H1 (cell line): Measurements from ENCODE around the gene AIPL1. TPM values are rescaled to one million over a fixed set of nuclear protein-coding genes. Genes with fewer than 3 reads are reported as not detected.

Experiments used
- CTCF ChIA-PET: fragments of 300-600 bp; sonication (Branson Sonifier 250); formaldehyde crosslinking; loops from one replicate; lab custom pipeline; 2021; ENCODE audit not compliant: partially characterized antibody; lab: Charles Lee
- POLR2A ChIA-PET: fragments of 300-600 bp; sonication (Branson Sonifier 250); formaldehyde crosslinking; loops from one replicate; lab custom pipeline; 2021; ENCODE audit warnings: inconsistent platforms; ENCODE audit not compliant: partially characterized antibody; lab: Charles Lee
- DNase-seq, 2 experiments: peaks; one replicate each; pipeline versions ENCODE4 v3.0.0 to v3.0.0-alpha.2; 2010 to 2022; ENCODE audit warnings: low spot score in 2 of 2, low read depth in 1 of 2, mixed read lengths in 1 of 2
- FAIRE-seq: peaks from 2 replicates; lab custom pipeline; 2011; peaks lifted over from hg19 to GRCh38; lab: Jason Lieb, UNC
- H2AFZ ChIP-seq: 2 replicates; pipeline ENCODE4 v1.8.1; 2012; ENCODE audit warnings: low read length, inconsistent platforms
- H2AK5ac ChIP-seq: 2 replicates; pipeline ENCODE4 v1.6.1; 2013; ENCODE audit warnings: low read depth, low read length
- H2BK120ac ChIP-seq: replicated peaks from 2 replicates; pipeline ENCODE3; 2013; ENCODE audit warnings: low read depth, low read length, inconsistent platforms
- H2BK12ac ChIP-seq: 2 replicates; pipeline ENCODE4 v1.6.1; 2013; ENCODE audit warnings: low read depth, low read length
- H2BK15ac ChIP-seq: 2 replicates; pipeline ENCODE4 v1.6.1; 2013; ENCODE audit warnings: low read length
- H2BK20ac ChIP-seq: 2 replicates; pipeline ENCODE4 v1.6.1; 2013; ENCODE audit warnings: low read length
- H2BK5ac ChIP-seq: 2 replicates; pipeline ENCODE4 v1.6.1; 2013; ENCODE audit warnings: low read depth, low read length
- H3K14ac ChIP-seq: 2 replicates; pipeline ENCODE4 v1.6.1; 2013; ENCODE audit warnings: inconsistent platforms; ENCODE audit not compliant: insufficient read length
- H3K18ac ChIP-seq: 2 replicates; pipeline ENCODE4 v1.6.1; 2013; ENCODE audit warnings: low read length; ENCODE audit errors: extremely low read depth
- H3K23ac ChIP-seq: 2 replicates; pipeline ENCODE4 v1.6.1; 2013; ENCODE audit warnings: inconsistent platforms; ENCODE audit not compliant: insufficient read length
- H3K23me2 ChIP-seq: 2 replicates; pipeline ENCODE4 v1.6.1; 2013; ENCODE audit warnings: low read depth, low read length
- H3K27ac ChIP-seq: 2 replicates; pipeline ENCODE4 v1.6.1; 2011; ENCODE audit warnings: low read depth, low read length, inconsistent platforms
- H3K27me3 ChIP-seq, 4 experiments: replicated peaks in 1 of 4; 1 replicate in 1 of 4; 2 replicates in 3 of 4; pipeline versions ENCODE4 v1.6.1 to v1.8.1; 2011 to 2013; ENCODE audit warnings: low read length in 3 of 4, mild to moderate bottlenecking in 3 of 4, inconsistent platforms in 2 of 4, mixed read lengths in 2 of 4, moderate library complexity in 1 of 4; ENCODE audit not compliant: control insufficient read depth in 3 of 4, insufficient read depth in 3 of 4; ENCODE audit errors: extremely low read depth in 1 of 4
- H3K36me3 ChIP-seq, 4 experiments: 2 replicates each; pipeline versions ENCODE4 v1.6.1 to v1.8.1; 2011 to 2013; ENCODE audit warnings: mild to moderate bottlenecking in 4 of 4, low read length in 3 of 4, moderate library complexity in 2 of 4, control low read depth in 1 of 4, inconsistent platforms in 1 of 4; ENCODE audit not compliant: insufficient read depth in 4 of 4, control insufficient read depth in 2 of 4
- H3K4ac ChIP-seq: replicated peaks from 2 replicates; pipeline ENCODE3; 2013; ENCODE audit warnings: low read length, low read depth, mixed read lengths, inconsistent platforms; ENCODE audit not compliant: insufficient read length
- H3K4me1 ChIP-seq, 4 experiments: replicated peaks in 1 of 4; 1 replicate in 1 of 4; 2 replicates in 3 of 4; pipeline versions ENCODE4 v1.6.1 to v1.8.1; 2011 to 2013; ENCODE audit warnings: low read length in 3 of 4, inconsistent platforms in 2 of 4, mixed read lengths in 1 of 4; ENCODE audit not compliant: insufficient read depth in 4 of 4, control insufficient read depth in 3 of 4
- H3K4me2 ChIP-seq, 2 experiments: 2 replicates each; pipeline versions ENCODE4 v1.6.1 to v1.8.1; 2011 to 2013; ENCODE audit warnings: low read depth in 2 of 2, low read length in 2 of 2, control low read depth in 1 of 2, inconsistent platforms in 1 of 2, mild to moderate bottlenecking in 1 of 2; ENCODE audit not compliant: insufficient read depth in 1 of 2
- H3K4me3 ChIP-seq, 4 experiments: fragments of 200-600, 300-600 bp in 1 of 4; sonication (generic), shearing (Covaris generic), sonication (Bioruptor Twin) in 1 of 4; 2 replicates each; pipeline versions ENCODE4 v1.5.1 to v1.8.1; 2011 to 2016; ENCODE audit warnings: low read length in 4 of 4, low read depth in 3 of 4, control low read depth in 2 of 4, inconsistent platforms in 2 of 4, mild to moderate bottlenecking in 2 of 4, mixed read lengths in 1 of 4, moderate library complexity in 1 of 4; ENCODE audit not compliant: insufficient read depth in 2 of 4; ENCODE audit errors: extremely low read depth in 1 of 4
- H3K56ac ChIP-seq: replicated peaks from 2 replicates; pipeline ENCODE3; 2013; ENCODE audit warnings: low read depth, mild to moderate bottlenecking, mixed read lengths, low read length, inconsistent platforms; ENCODE audit not compliant: insufficient read length
- H3K79me1 ChIP-seq: 2 replicates; pipeline ENCODE4 v1.6.1; 2013; ENCODE audit warnings: low read depth, low read length, control low read depth
- H3K79me2 ChIP-seq, 2 experiments: 2 replicates each; pipeline versions ENCODE4 v1.6.1 to v1.8.1; 2012 to 2013; ENCODE audit warnings: low read length in 2 of 2, mild to moderate bottlenecking in 2 of 2, inconsistent platforms in 1 of 2; ENCODE audit not compliant: insufficient read depth in 2 of 2, control insufficient read depth in 1 of 2
- H3K9ac ChIP-seq, 4 experiments: replicated peaks in 1 of 4; 1 replicate in 1 of 4; 2 replicates in 3 of 4; pipeline versions ENCODE4 v1.6.1 to v1.8.1; 2011 to 2013; ENCODE audit warnings: low read depth in 3 of 4, low read length in 3 of 4, control low read depth in 2 of 4, mild to moderate bottlenecking in 2 of 4, moderate library complexity in 2 of 4, inconsistent platforms in 1 of 4; ENCODE audit errors: extremely low read depth in 1 of 4
- H3K9me3 ChIP-seq, 2 experiments: 2 replicates each; pipeline versions ENCODE4 v1.6.1 to v1.8.1; 2012 to 2013; ENCODE audit warnings: mild to moderate bottlenecking in 2 of 2, moderate library complexity in 2 of 2, control low read depth in 1 of 2, inconsistent platforms in 1 of 2, low read depth in 1 of 2, low read length in 1 of 2, mixed read lengths in 1 of 2; ENCODE audit not compliant: insufficient read depth in 2 of 2
- H4K20me1 ChIP-seq, 2 experiments: replicated peaks in 1 of 2; 2 replicates each; pipeline versions ENCODE3 to v1.8.1; 2011 to 2013; ENCODE audit warnings: inconsistent platforms in 2 of 2, low read length in 2 of 2, mild to moderate bottlenecking in 1 of 2; ENCODE audit not compliant: insufficient read depth in 2 of 2, control insufficient read depth in 1 of 2
- H4K5ac ChIP-seq: 2 replicates; pipeline ENCODE4 v1.6.1; 2013; ENCODE audit warnings: low read length, low read depth, mixed read lengths, inconsistent platforms; ENCODE audit not compliant: insufficient read length
- H4K8ac ChIP-seq: 2 replicates; pipeline ENCODE4 v1.8.0; 2013; ENCODE audit warnings: mild to moderate bottlenecking, moderate library complexity, low read length, inconsistent platforms; ENCODE audit not compliant: insufficient read depth; ENCODE audit errors: extremely low read depth
- H4K91ac ChIP-seq: replicated peaks from 2 replicates; pipeline ENCODE3; 2013; ENCODE audit warnings: low read length, mixed read lengths, inconsistent platforms; ENCODE audit not compliant: insufficient read length
- GTF2F1 ChIP-seq: IDR thresholded peaks from 2 replicates; pipeline ENCODE4 v1.6.1; 2012; ENCODE audit warnings: low read depth, low read length, improper control_type of control experiment, borderline replicate concordance
- JUN ChIP-seq: IDR thresholded peaks from 2 replicates; pipeline ENCODE4 v1.6.1; 2011; ENCODE audit warnings: low read depth, mild to moderate bottlenecking, improper control_type of control experiment, low read length
- WGBS, 2 experiments: shearing (Covaris generic) in 1 of 2; methylation state at CpG; one replicate each; pipeline versions ENCODE4 v1.1.6 to v1.1.7; 2013 to 2015; ENCODE audit warnings: low lambda C conversion rate in 2 of 2, mixed read lengths in 2 of 2, inconsistent platforms in 1 of 2, low coverage in 1 of 2, missing lambda C conversion rate in 1 of 2; ENCODE audit not compliant: insufficient replicate concordance in 2 of 2, insufficient coverage in 1 of 2, insufficient read length in 1 of 2; ENCODE audit errors: extremely low coverage in 1 of 2, missing lambda C conversion rate in 1 of 2; 5-methylcytosine and 5-hydroxymethylcytosine counted together
- polyA plus RNA-seq, 7 experiments: library from polyadenylated mRNA; depleted of rRNA in 3 of 7; stranded (reverse) in 5 of 7; unstranded in 2 of 7; fragments of >200 nt in 5 of 7; fragments of 200-250 nt in 2 of 7; gene quantifications; 1 replicate in 5 of 7; 2 replicates in 1 of 7; 4 replicates in 1 of 7; pipeline versions ENCODE4 v1.2.1 to v1.2.3, GENCODE V29; 2011 to 2013; ENCODE audit warnings: missing spikeins in 2 of 7, mixed read lengths in 2 of 7
- total RNA-seq: library from RNA; stranded (reverse); fragmentation: NEBNext Ultra II Directional; extraction: Animal tissue kit (Norgen Biotek cat#: 25700); gene quantifications from 2 replicates; pipeline ENCODE4 v1.2.1, GENCODE V29; 2021

Gene AIPL1
- total and polyA plus RNA-seq, 2 of the 8 experiments (the other 6 are each of a cell fraction or from before 2014, with no cell fraction given), result 0.56 to 0.71 TPM

- H3K9ac ChIP-seq, result no peak overlapping the region; a peak in 1 of 7 replicates
- no peak overlapping the region for H3K18ac ChIP-seq
- peaks cover 6% of the 10 kb centered on the region; the same call in 1 of the 2 replicates for H3K23me2 ChIP-seq
- no peak overlapping the region for H3K56ac ChIP-seq
- TF ChIP-seq JUN (no peak), GTF2F1 (no peak)
- no peak overlapping the region for H3K4ac ChIP-seq
- H3K14ac ChIP-seq, result no peak overlapping the region
- no peak overlapping the region for H2BK5ac ChIP-seq
- peaks cover 8% of the 10 kb centered on the region for H3K79me1 ChIP-seq
- H3K27me3 ChIP-seq, result no peaks in the 10 kb centered on the region
- H2BK20ac ChIP-seq, result no peak overlapping the region
- H3K4me3 ChIP-seq, result no peak overlapping the region
- ChIA-PET POLR2A (interaction anchor here (0.9 kb wide), 2 partner anchors 13 to 60 kb away, joined by 3 read pairs; no protein-coding TSS in a partner anchor), CTCF (interaction anchor here (0.8 to 1.8 kb wide), 5 partner anchors 9 to 106 kb away, joined by 3 to 8 read pairs (median 6); no protein-coding TSS in a partner anchor)
- DNase-seq (no peak), FAIRE-seq (no peak)
- peaks cover 19 to 57% (median 43%) of the 10 kb centered on the region in 4 experiments for H3K36me3 ChIP-seq
- H2AFZ ChIP-seq, result no peak overlapping the region
- H2BK120ac ChIP-seq, result no peak overlapping the region
- H3K23ac ChIP-seq, result no peak overlapping the region
- H3K4me1 ChIP-seq, result peaks cover 6 to 30% (median 13%) of the 10 kb centered on the region in 4 experiments
- no peak overlapping the region for H4K91ac ChIP-seq
- H3K27ac ChIP-seq, result no peak overlapping the region
- no peak overlapping the region for H4K5ac ChIP-seq
- WGBS, 2 experiments, result 93% methylated on average over 6 of the region's 6 CpGs; no CpG with 5 or more reads in 1 of the 2 experiments
- peaks cover 0 to 18% of the 10 kb centered on the region in 2 experiments for H4K20me1 ChIP-seq
- H2AK5ac ChIP-seq, result no peak overlapping the region
- no peak overlapping the region for H3K4me2 ChIP-seq
- H4K8ac ChIP-seq, result no peak overlapping the region
- no peaks in the 10 kb centered on the region for H3K9me3 ChIP-seq
- H2BK12ac ChIP-seq, result no peak overlapping the region
- peaks cover 3 to 21% of the 10 kb centered on the region in 2 experiments; a peak in 3 of 4 replicates for H3K79me2 ChIP-seq
- H2BK15ac ChIP-seq, result no peak overlapping the region
Observed at GRCh38 chr17:6448473-6448872, 13.6 kb upstream of the AIPL1 start.
